HepG2 (cell line): Measurements from ENCODE around the gene CNOT1. TPM values are rescaled to one million over a fixed set of nuclear protein-coding genes. Genes with fewer than 3 reads are reported as not detected.
A peak's percentile ranks its signal among the peaks of the same experiment; 100 is the strongest.

ENCODE experiments used
- ADNP ChIP-seq: sonication (generic); formaldehyde crosslinking; IDR thresholded peaks from 2 replicates; pipeline ENCODE4 v1.4.0; 2020; ENCODE audit warnings: missing genetic modification reagents
- CBFB ChIP-seq: sonication (generic); formaldehyde crosslinking; IDR thresholded peaks from 2 replicates; pipeline ENCODE4 v1.4.0; 2020; ENCODE audit warnings: missing genetic modification reagents
- CENPBD1 ChIP-seq: sonication (generic); formaldehyde crosslinking; IDR thresholded peaks from 2 replicates; pipeline ENCODE4 v1.8.0; 2022; ENCODE audit warnings: missing genetic modification reagents, low read depth, mild to moderate bottlenecking, borderline replicate concordance
- EED ChIP-seq: sonication (generic); formaldehyde crosslinking; IDR thresholded peaks from 2 replicates; pipeline ENCODE4 v1.5.0; 2020; ENCODE audit warnings: mild to moderate bottlenecking, missing genetic modification reagents
- GATAD1 ChIP-seq: IDR thresholded peaks from 2 replicates; pipeline ENCODE4 v1.6.1; 2016; ENCODE audit warnings: missing genetic modification reagents, missing compliant biosample characterization
- GLMP ChIP-seq: sonication (generic); formaldehyde crosslinking; IDR thresholded peaks from 2 replicates; pipeline ENCODE4 v1.9.0; 2021; ENCODE audit warnings: missing genetic modification reagents, mild to moderate bottlenecking, borderline replicate concordance
- KMT2B ChIP-seq: IDR thresholded peaks from 2 replicates; pipeline ENCODE4 v1.6.1; 2016; ENCODE audit warnings: missing genetic modification reagents, missing compliant biosample characterization
- RFX1 ChIP-seq: fragments of 450-650 bp; IDR thresholded peaks from 2 replicates; pipeline ENCODE4 v1.6.1; 2017
- TAF1 ChIP-seq: sonication (generic); formaldehyde crosslinking; IDR thresholded peaks from 2 replicates; pipeline ENCODE4 v1.4.0; 2020; ENCODE audit warnings: missing genetic modification reagents
- TRIM24 ChIP-seq: sonication (generic); formaldehyde crosslinking; IDR thresholded peaks from 2 replicates; pipeline ENCODE4 v1.8.0; 2022; ENCODE audit warnings: mild to moderate bottlenecking, missing genetic modification reagents
- ZBTB1 ChIP-seq: sonication (generic); formaldehyde crosslinking; IDR thresholded peaks from 2 replicates; pipeline ENCODE4 v1.4.0; 2020; ENCODE audit warnings: missing genetic modification reagents, borderline replicate concordance
- ZNF121 ChIP-seq: sonication (generic); formaldehyde crosslinking; IDR thresholded peaks from 2 replicates; pipeline ENCODE4 v1.5.0; 2020; ENCODE audit warnings: mild to moderate bottlenecking, missing genetic modification reagents
- ZNF264 ChIP-seq: sonication (generic); formaldehyde crosslinking; IDR thresholded peaks from 2 replicates; pipeline ENCODE4 v1.4.0; 2020; ENCODE audit warnings: missing genetic modification reagents
- ZNF562 ChIP-seq: sonication (generic); formaldehyde crosslinking; IDR thresholded peaks from 2 replicates; pipeline ENCODE4 v1.8.0; 2022; ENCODE audit warnings: missing genetic modification reagents, borderline replicate concordance
- polyA plus RNA-seq, 8 experiments: library from polyadenylated mRNA; depleted of rRNA in 3 of 8; stranded (reverse) in 7 of 8; unstranded in 1 of 8; fragments of >200 nt; fragmentation: Illumina TruSeq in 4 of 8; extraction: Trizol in 4 of 8; gene quantifications; 2 replicates each; pipeline versions ENCODE4 v1.2.1 to v1.2.3, GENCODE V29; 2011 to 2016; ENCODE audit warnings: low read depth in 4 of 8, missing spikeins in 1 of 8, mixed read lengths in 1 of 8; ENCODE audit not compliant: insufficient read depth in 1 of 8
- total RNA-seq, 5 experiments: library from RNA; depleted of rRNA; stranded (reverse); fragments of >200 nt; fragmentation: Illumina TruSeq; extraction: Trizol; gene quantifications; 2 replicates each; pipeline ENCODE4 v1.2.3, GENCODE V29; 2016; ENCODE audit warnings: low read depth in 1 of 5
- TF ChIP-seq, protein P1 (sequence below): sonication (generic); formaldehyde crosslinking; conservative IDR thresholded peaks from 2 replicates; pipeline ENCODE4 v1.4.0; 2020; ENCODE audit warnings: mild to moderate bottlenecking, missing genetic modification reagents, moderate library complexity
- TF ChIP-seq, protein P2 (sequence below): sonication (generic); formaldehyde crosslinking; IDR thresholded peaks from 2 replicates; pipeline ENCODE4 v1.4.0; 2020; ENCODE audit warnings: mild to moderate bottlenecking, missing genetic modification reagents

CNOT1 gene
- total and polyA plus RNA-seq, 2 of the 13 experiments (the other 11 are each of a cell fraction or from before 2014, with no cell fraction given) = 188 to 232 TPM

- TF ChIP-seq, protein P1, sequence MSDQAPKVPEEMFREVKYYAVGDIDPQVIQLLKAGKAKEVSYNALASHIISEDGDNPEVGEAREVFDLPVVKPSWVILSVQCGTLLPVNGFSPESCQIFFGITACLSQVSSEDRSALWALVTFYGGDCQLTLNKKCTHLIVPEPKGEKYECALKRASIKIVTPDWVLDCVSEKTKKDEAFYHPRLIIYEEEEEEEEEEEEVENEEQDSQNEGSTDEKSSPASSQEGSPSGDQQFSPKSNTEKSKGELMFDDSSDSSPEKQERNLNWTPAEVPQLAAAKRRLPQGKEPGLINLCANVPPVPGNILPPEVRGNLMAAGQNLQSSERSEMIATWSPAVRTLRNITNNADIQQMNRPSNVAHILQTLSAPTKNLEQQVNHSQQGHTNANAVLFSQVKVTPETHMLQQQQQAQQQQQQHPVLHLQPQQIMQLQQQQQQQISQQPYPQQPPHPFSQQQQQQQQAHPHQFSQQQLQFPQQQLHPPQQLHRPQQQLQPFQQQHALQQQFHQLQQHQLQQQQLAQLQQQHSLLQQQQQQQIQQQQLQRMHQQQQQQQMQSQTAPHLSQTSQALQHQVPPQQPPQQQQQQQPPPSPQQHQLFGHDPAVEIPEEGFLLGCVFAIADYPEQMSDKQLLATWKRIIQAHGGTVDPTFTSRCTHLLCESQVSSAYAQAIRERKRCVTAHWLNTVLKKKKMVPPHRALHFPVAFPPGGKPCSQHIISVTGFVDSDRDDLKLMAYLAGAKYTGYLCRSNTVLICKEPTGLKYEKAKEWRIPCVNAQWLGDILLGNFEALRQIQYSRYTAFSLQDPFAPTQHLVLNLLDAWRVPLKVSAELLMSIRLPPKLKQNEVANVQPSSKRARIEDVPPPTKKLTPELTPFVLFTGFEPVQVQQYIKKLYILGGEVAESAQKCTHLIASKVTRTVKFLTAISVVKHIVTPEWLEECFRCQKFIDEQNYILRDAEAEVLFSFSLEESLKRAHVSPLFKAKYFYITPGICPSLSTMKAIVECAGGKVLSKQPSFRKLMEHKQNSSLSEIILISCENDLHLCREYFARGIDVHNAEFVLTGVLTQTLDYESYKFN (CRISPR knock-in tag) = no peak; the same call in 1 of the 2 replicates
- TF ChIP-seq, protein P2, sequence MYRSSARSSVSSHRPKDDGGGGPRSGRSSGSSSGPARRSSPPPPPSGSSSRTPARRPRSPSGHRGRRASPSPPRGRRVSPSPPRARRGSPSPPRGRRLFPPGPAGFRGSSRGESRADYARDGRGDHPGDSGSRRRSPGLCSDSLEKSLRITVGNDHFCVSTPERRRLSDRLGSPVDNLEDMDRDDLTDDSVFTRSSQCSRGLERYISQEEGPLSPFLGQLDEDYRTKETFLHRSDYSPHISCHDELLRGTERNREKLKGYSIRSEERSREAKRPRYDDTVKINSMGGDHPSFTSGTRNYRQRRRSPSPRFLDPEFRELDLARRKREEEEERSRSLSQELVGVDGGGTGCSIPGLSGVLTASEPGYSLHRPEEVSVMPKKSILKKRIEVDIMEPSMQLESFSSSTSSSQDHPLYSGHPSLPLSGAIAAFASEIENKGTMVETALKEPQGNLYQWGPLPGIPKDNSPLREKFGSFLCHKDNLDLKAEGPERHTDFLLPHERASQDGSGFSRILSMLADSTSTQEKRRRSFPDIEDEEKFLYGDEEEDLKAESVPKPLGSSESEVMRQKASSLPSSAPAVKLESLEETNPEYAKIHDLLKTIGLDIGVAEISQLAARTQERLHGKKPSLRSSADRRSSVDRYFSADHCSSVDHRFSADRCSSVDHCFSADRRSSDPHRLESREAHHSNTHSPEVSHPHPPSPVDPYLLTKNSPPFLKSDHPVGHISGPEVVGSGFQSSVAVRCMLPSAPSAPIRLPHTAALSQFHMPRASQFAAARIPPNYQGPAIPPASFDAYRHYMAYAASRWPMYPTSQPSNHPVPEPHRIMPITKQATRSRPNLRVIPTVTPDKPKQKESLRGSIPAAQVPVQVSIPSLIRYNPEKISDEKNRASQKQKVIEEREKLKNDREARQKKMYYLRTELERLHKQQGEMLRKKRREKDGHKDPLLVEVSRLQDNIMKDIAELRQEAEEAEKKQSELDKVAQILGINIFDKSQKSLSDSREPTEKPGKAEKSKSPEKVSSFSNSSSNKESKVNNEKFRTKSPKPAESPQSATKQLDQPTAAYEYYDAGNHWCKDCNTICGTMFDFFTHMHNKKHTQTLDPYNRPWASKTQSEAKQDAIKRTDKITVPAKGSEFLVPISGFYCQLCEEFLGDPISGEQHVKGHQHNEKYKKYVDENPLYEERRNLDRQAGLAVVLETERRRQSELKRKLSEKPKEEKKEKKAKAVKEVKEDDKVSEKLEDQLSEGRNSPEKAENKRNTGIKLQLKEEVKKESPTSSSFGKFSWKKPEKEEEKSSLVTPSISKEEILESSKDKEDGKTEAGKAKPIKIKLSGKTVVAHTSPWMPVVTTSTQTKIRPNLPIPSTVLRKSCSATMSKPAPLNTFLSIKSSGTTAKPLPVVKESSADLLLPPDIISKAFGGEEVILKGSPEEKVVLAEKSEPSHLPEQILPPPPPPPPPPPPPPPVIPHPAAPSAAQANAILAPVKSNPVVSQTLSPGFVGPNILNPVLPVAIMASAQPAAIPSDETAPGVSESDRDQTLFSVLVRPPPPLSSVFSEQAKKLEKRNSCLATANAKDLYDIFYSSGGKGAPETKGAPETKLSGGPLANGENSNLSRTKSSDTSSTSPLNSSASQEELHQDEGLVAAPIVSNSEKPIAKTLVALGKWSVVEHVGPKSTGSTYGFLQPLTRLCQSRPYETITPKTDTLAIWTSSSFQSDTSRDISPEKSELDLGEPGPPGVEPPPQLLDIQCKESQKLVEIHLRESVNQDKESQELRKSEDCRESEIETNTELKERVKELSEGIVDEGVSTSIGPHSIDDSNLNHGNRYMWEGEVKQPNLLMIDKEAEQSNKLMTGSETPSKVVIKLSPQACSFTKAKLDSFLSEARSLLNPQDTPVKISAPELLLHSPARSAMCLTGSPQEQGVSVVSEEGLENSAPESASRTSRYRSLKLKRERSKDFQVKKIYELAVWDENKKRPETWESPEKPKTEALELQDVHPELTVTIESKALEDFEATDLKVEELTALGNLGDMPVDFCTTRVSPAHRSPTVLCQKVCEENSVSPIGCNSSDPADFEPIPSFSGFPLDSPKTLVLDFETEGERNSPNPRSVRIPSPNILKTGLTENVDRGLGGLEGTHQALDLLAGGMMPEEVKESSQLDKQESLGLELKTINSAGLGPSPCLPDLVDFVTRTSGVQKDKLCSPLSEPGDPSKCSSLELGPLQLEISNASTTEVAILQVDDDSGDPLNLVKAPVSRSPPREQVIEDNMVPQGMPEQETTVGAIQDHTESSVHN = peak; percentile 77; the same call in 1 of the 2 replicates
- TF ChIP-seq RFX1 (no peak), ZNF562 (CRISPR knock-in tag) (no peak; the same call in 1 of the 2 replicates), ZNF121 (peak; percentile 55; the same call in 1 of the 2 replicates), CENPBD1 (CRISPR knock-in tag) (no peak; the same call in 1 of the 2 replicates), KMT2B (CRISPR knock-in tag) (peak; percentile 93), CBFB (CRISPR knock-in tag) (peak; percentile 58), TAF1 (peak; percentile 89), TRIM24 (CRISPR knock-in tag) (no peak), EED (CRISPR knock-in tag) (peak; percentile 88), ZNF264 (CRISPR knock-in tag) (peak; percentile 89; the same call in 1 of the 2 replicates), GLMP (0 out of 2 replicates have a peak, but pooled peaks have one; percentile 79), ADNP (CRISPR knock-in tag) (0 out of 2 replicates have a peak, but pooled peaks have one; percentile 9), ZBTB1 (CRISPR knock-in tag) (no peak), GATAD1 (CRISPR knock-in tag) (peak; percentile 92)
Measured at GRCh38 chr16:58515125-58515870, 114.3 kb downstream of the CNOT1 start, which contains the start of gene SETD6 (continued).
